ENCODE data around the gene STKLD1.

GRCh38 chr9:133405508-133406438, 29.6 kb downstream of the STKLD1 start:
- TF ChIP-seq POLR2A (IDR thresholded peaks at IDR 0.05): no peak
- no peak for TF ChIP-seq CTCF (IDR thresholded peaks at IDR 0.05)
- no peak for TF ChIP-seq EP300 (IDR thresholded peaks at IDR 0.05)

Measured in tibial nerve (tissue), 4 donors.